Measurements from ENCODE around the gene SNRNP27. TPM values are rescaled to one million over a fixed set of nuclear protein-coding genes. Genes with fewer than 3 reads are reported as not detected.

The SNRNP27 gene
- polyA plus RNA-seq, 2 of the 4 experiments (the other 2 are of a cell fraction): 90.8 to 115 TPM

DNA sequence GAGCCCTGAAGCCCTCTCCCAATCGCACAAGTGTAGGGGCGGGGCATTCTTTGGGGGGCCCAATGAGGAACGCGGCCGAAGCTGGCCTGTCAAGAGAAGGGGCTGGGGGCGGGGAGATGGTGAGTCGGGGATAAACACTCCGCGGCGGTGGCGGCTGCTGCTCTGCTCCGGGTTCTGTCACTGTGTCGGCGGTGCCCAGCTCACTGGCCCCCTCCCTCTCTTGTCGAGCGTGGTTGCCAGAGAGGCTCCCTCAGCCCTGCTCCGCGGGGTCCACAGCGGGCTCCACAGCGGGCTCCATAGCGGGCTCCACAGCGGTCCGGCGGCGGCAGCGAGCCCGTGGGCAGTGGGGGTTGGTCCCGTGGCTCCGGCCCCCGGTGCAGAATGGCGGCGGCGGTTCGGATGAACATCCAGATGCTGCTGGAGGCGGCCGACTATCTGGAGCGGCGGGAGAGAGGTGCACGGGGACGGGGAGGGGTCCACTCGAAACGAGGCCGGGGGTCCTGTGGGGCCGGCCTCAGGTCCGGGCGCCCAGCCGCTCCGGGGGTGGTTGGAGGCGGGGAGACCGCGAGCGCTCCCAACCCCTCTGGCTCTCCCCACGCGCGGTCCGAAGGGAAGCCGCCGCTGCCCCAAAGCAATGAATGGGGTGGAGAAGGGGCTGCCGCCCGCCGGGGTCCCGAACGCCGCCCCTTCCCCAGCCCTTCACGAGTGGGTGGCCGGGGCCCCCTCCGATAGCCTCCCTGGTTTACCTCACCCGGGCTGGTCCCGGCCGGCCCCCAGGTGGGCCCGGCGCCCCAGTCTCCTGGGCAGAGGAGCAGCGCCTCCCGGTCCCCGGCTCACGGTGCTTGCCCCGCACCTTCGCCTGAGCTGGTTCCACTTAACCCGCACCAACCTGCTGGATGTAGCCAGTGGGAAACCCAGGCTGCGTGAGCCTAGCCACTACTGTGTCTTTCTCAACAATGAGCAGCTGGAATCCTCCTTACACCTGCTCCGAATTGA lies 21.5 kb downstream of the SNRNP27 start, which contains the start of gene MXD1:
Gene MXD1, plus strand, starts transcription at position 160 of the 996 bp plus-strand sequence. Its CDS starts 222 bp downstream, at position 382.
- POLR2A ChIA-PET: interaction anchor here (0.5 to 4.1 kb wide), 43 partner anchors 8 to 478 kb away, joined by 3 to 87 read pairs (median 5); partner anchors contain the start of genes ANXA4, C2orf42, NFU1 and PCBP1
- Histone ChIP-seq H3K27ac (peak within 1 kb of the TSS; percentile 86 to 95), H3K4me1 (peaks cover 17% of the 10 kb centered on the region; the same call in 2 of the 3 replicates), H3K4me2 (peak within 1 kb of the TSS; percentile 92), H3K9me3 (no peaks in the 10 kb centered on the region), H3K4me3 (peak within 1 kb of the TSS; percentile 73)
- ATAC-seq: peak; percentile 2 to 8; a peak in 5 of 6 replicates
- no peak for DNase-seq (ENCODE audit: low read depth in 1 of 2, low spot score in 1 of 2)
- 2% methylated on average over 41 of the region's 81 CpGs for WGBS (ENCODE audit: missing lambda C conversion rate)
- no peak for FAIRE-seq
- TF ChIP-seq FOXS1 (CRISPR knock-in tag; IDR thresholded peaks at IDR 0.05) (no peak), KDM5A (IDR thresholded peaks at IDR 0.05) (0 out of 2 replicates have a peak, but pooled peaks have one; percentile 49), MYC (IDR thresholded peaks at IDR 0.05; ENCODE audit: borderline replicate concordance, low read length) (no peak), CBX2 (IDR thresholded peaks at IDR 0.05; ENCODE audit: borderline replicate concordance, low read depth) (no peak), RAD21 (conservative IDR thresholded peaks at IDR 0.05 in 1 of 2, IDR thresholded peaks at IDR 0.05 in 1 of 2) (0 out of 5 replicates have a peak, but pooled peaks of 1 of the 2 experiments have one; percentile 27), SMC3 (IDR thresholded peaks at IDR 0.05) (0 out of 3 replicates have a peak, but pooled peaks have one; percentile 15), NFE2L2 (conservative IDR thresholded peaks at IDR 0.05; ENCODE audit: low read length) (no peak), TFCP2L1 (CRISPR knock-in tag; IDR thresholded peaks at IDR 0.05) (peak; percentile 17; the same call in 1 of the 2 replicates), POLR2A (IDR thresholded peaks at IDR 0.05; ENCODE audit: low read length) (peak; percentile 70), PHF8 (IDR thresholded peaks at IDR 0.05; ENCODE audit: borderline replicate concordance, low read depth) (peak; percentile 75; the same call in 1 of the 2 replicates), ZNF302 (CRISPR knock-in tag; IDR thresholded peaks at IDR 0.05) (no peak)
- TF ChIP-seq, protein P1, sequence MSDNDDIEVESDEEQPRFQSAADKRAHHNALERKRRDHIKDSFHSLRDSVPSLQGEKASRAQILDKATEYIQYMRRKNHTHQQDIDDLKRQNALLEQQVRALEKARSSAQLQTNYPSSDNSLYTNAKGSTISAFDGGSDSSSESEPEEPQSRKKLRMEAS (IDR thresholded peaks at IDR 0.05): no peak
- TF ChIP-seq, protein P2, sequence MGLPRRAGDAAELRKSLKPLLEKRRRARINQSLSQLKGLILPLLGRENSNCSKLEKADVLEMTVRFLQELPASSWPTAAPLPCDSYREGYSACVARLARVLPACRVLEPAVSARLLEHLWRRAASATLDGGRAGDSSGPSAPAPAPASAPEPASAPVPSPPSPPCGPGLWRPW (IDR thresholded peaks at IDR 0.05): no peak
- CTCF ChIA-PET: interaction anchor here (0.8 to 7.2 kb wide), 18 partner anchors 18 to 387 kb away, joined by 3 to 161 read pairs (median 5); no protein-coding TSS in a partner anchor

DNA sequence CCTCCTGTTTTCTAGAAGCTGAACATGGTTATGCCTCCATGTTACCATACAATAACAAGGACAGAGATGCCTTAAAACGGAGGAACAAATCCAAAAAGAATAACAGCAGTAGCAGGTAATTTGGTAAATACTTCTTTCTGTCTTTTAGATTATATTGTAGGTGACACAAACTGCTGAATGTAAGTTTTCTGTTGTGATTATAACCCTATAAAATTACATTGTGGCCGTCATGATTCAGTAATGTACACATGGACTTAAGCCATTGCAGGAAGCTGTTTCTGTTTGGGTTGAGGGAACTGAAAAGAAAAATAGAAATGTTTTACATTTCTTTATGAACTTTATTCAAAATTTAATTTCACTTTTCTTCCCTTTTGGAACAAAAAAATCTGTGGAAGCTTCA lies 22.4 kb downstream of the SNRNP27 start:
- Histone ChIP-seq H3K4me2 (peak overlapping the region; percentile 89), H3K4me1 (peaks cover 17% of the 10 kb centered on the region; the same call in 2 of the 3 replicates), H3K4me3 (peak overlapping the region; percentile 73), H3K27ac (no peak overlapping the region), H3K9me3 (no peaks in the 10 kb centered on the region)
- no peak for FAIRE-seq
- no peak for ATAC-seq
- DNase-seq (ENCODE audit: low read depth in 1 of 2, low spot score in 1 of 2): no peak
- TF ChIP-seq POLR2A (IDR thresholded peaks at IDR 0.05; ENCODE audit: low read length) (no peak), TFCP2L1 (CRISPR knock-in tag; IDR thresholded peaks at IDR 0.05) (no peak), MAFK (IDR thresholded peaks at IDR 0.05; ENCODE audit: partially characterized antibody) (no peak), CEBPB (IDR thresholded peaks at IDR 0.05) (no peak), NR3C1 (IDR thresholded peaks at IDR 0.05) (no peak), NPAS2 (CRISPR knock-in tag; IDR thresholded peaks at IDR 0.05; ENCODE audit: borderline replicate concordance) (no peak), EHMT2 (IDR thresholded peaks at IDR 0.05; ENCODE audit: low read depth) (no peak), CHD2 (IDR thresholded peaks at IDR 0.05; ENCODE audit: low read length, partially characterized antibody) (no peak), RFX5 (IDR thresholded peaks at IDR 0.05) (no peak), RNF2 (IDR thresholded peaks at IDR 0.05; ENCODE audit: borderline replicate concordance, low read depth) (no peak), HEYL (CRISPR knock-in tag; IDR thresholded peaks at IDR 0.05) (no peak), ZNF302 (CRISPR knock-in tag; IDR thresholded peaks at IDR 0.05) (no peak), NFE2L2 (conservative IDR thresholded peaks at IDR 0.05; ENCODE audit: low read length) (no peak), ZSCAN20 (CRISPR knock-in tag; IDR thresholded peaks at IDR 0.05) (no peak), SMC3 (IDR thresholded peaks at IDR 0.05) (no peak), EHF (CRISPR knock-in tag; IDR thresholded peaks at IDR 0.05) (no peak)
- TF ChIP-seq, protein P3, sequence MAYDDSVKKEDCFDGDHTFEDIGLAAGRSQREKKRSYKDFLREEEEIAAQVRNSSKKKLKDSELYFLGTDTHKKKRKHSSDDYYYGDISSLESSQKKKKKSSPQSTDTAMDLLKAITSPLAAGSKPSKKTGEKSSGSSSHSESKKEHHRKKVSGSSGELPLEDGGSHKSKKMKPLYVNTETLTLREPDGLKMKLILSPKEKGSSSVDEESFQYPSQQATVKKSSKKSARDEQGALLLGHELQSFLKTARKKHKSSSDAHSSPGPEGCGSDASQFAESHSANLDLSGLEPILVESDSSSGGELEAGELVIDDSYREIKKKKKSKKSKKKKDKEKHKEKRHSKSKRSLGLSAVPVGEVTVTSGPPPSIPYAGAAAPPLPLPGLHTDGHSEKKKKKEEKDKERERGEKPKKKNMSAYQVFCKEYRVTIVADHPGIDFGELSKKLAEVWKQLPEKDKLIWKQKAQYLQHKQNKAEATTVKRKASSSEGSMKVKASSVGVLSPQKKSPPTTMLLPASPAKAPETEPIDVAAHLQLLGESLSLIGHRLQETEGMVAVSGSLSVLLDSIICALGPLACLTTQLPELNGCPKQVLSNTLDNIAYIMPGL (CRISPR knock-in tag; IDR thresholded peaks at IDR 0.05; ENCODE audit: borderline replicate concordance): no peak
- TF ChIP-seq, protein P4, sequence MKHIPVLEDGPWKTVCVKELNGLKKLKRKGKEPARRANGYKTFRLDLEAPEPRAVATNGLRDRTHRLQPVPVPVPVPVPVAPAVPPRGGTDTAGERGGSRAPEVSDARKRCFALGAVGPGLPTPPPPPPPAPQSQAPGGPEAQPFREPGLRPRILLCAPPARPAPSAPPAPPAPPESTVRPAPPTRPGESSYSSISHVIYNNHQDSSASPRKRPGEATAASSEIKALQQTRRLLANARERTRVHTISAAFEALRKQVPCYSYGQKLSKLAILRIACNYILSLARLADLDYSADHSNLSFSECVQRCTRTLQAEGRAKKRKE (CRISPR knock-in tag; IDR thresholded peaks at IDR 0.05; ENCODE audit: low read depth): no peak
- CTCF ChIA-PET: interaction anchor here (0.6 to 7.2 kb wide), 6 partner anchors 31 to 292 kb away, joined by 3 to 161 read pairs (median 4); no protein-coding TSS in a partner anchor
- WGBS (ENCODE audit: missing lambda C conversion rate): 50% methylated on average over 2 of the region's 2 CpGs
- POLR2A ChIA-PET: interaction anchor here (0.6 to 4.1 kb wide), 5 partner anchors 18 to 342 kb away, joined by 3 to 87 read pairs (median 4); partner anchors contain the start of gene PCYOX1
